ENCODE measurements around the gene PDP2. TPM values are rescaled to one million over a fixed set of nuclear protein-coding genes. Genes with fewer than 3 reads are reported as not detected.
A peak's percentile ranks its signal among the peaks of the same experiment; 100 is the strongest.

The PDP2 gene
- total RNA-seq, 1 experiment from 2014 or later = 23.1 TPM

DNA sequence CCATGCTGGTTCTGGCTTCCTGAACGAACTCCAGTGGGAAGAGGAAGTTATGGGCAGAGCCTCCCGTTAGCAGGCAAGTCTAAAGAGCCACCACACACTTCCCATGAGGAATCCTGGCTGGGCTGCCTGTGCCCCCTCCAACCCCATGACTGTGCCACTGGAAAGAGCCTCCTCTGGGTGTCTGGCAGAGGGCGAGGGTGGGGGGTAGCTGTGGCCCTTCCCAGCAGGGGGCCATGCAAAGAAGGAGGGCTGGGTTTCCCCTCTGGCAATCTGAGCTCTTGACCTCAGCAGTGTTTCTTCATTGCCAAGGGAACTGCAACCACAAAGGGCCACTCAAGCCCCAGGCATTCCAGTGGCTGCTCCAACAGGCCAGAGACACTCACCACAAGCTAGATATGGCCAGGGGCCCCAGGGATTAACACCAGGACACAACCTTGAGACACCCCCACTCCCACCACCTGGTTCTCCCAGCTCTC is 46.7 kb downstream of the PDP2 start:
- no peak overlapping the region for H3T11ph ChIP-seq (ENCODE audit: low read length)
- no peak overlapping the region for H3K56ac ChIP-seq (ENCODE audit: insufficient read length, low read depth, low read length)
- no peak overlapping the region for H2BK120ac ChIP-seq (ENCODE audit: low read depth, low read length, poor library complexity, severe bottlenecking)
- no peak overlapping the region for H3K27ac ChIP-seq (ENCODE audit: insufficient read length, low read depth, low read length)
- no peak overlapping the region for H2AFZ ChIP-seq (ENCODE audit: low read length)
- H2BK15ac ChIP-seq (ENCODE audit: low read depth, low read length) = no peak overlapping the region
- WGBS (ENCODE audit: extremely low coverage, insufficient read length, low lambda C conversion rate) = no CpG with 5 or more reads among the region's 3 CpGs
- no peak overlapping the region for H3K9ac ChIP-seq (ENCODE audit: extremely low read depth, insufficient read length, low read length)
- H2AK5ac ChIP-seq (ENCODE audit: insufficient read length, low read length) = no peak overlapping the region
- no peak overlapping the region for H3K23ac ChIP-seq (ENCODE audit: insufficient read length, low read depth, low read length)
- peak; percentile 54 for DNase-seq
- TF ChIP-seq, protein P1, sequence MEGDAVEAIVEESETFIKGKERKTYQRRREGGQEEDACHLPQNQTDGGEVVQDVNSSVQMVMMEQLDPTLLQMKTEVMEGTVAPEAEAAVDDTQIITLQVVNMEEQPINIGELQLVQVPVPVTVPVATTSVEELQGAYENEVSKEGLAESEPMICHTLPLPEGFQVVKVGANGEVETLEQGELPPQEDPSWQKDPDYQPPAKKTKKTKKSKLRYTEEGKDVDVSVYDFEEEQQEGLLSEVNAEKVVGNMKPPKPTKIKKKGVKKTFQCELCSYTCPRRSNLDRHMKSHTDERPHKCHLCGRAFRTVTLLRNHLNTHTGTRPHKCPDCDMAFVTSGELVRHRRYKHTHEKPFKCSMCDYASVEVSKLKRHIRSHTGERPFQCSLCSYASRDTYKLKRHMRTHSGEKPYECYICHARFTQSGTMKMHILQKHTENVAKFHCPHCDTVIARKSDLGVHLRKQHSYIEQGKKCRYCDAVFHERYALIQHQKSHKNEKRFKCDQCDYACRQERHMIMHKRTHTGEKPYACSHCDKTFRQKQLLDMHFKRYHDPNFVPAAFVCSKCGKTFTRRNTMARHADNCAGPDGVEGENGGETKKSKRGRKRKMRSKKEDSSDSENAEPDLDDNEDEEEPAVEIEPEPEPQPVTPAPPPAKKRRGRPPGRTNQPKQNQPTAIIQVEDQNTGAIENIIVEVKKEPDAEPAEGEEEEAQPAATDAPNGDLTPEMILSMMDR (conservative IDR thresholded peaks at IDR 0.05) = no peak
- H3K4me1 ChIP-seq (ENCODE audit: insufficient read depth, low read length) = no peaks in the 10 kb centered on the region
- H3K18ac ChIP-seq (ENCODE audit: insufficient read length, low read depth, low read length) = peak overlapping the region; percentile 32
- no peak overlapping the region for H2BK12ac ChIP-seq (ENCODE audit: insufficient read length, low read depth, low read length)
- no peaks in the 10 kb centered on the region; a peak in 1 of 5 replicates for H3K9me3 Mint-ChIP-seq
- H3K27me3 Mint-ChIP-seq (ENCODE audit: low read depth) = peaks cover 59% of the 10 kb centered on the region
- H4K5ac ChIP-seq (ENCODE audit: insufficient read length, low read depth, low read length) = no peak overlapping the region
- H3K4me1 Mint-ChIP-seq = peaks cover 13 to 15% of the 10 kb centered on the region in 2 experiments
- H3K36me3 Mint-ChIP-seq (ENCODE audit: insufficient read depth in 1 of 3, low read depth in 3 of 3) = peaks cover 0 to 4% (median 0%) of the 10 kb centered on the region in 3 experiments; a peak in 2 of 7 replicates
- H4K8ac ChIP-seq (replicated peaks; ENCODE audit: insufficient read length, low read depth, low read length) = no peak overlapping the region
- no peak overlapping the region; the same call in 1 of the 2 replicates for H3K4ac ChIP-seq (ENCODE audit: low read depth, low read length)
- no peak overlapping the region for H4K91ac ChIP-seq (ENCODE audit: insufficient read length, low read depth, low read length)
- H3K79me2 ChIP-seq (ENCODE audit: insufficient read depth, low read length) = no peaks in the 10 kb centered on the region
- no peak overlapping the region for H2BK5ac ChIP-seq (ENCODE audit: insufficient read length, low read length)
- H3K4me2 ChIP-seq (ENCODE audit: insufficient read depth, insufficient read length, low read length) = no peak overlapping the region
- H3K14ac ChIP-seq (ENCODE audit: insufficient read depth, low read length) = peak overlapping the region; percentile 76; the same call in 1 of the 2 replicates
- peaks cover 15% of the 10 kb centered on the region; the same call in 1 of the 2 replicates for H3K27me3 ChIP-seq (ENCODE audit: insufficient read depth, low read length)
- no peaks in the 10 kb centered on the region for H4K20me1 ChIP-seq (ENCODE audit: control insufficient read depth, insufficient read depth, insufficient read length)
- no peak overlapping the region for H2BK20ac ChIP-seq (ENCODE audit: low read depth, low read length, poor library complexity, severe bottlenecking)
- no peak overlapping the region for H3K4me3 Mint-ChIP-seq
- H3K27ac Mint-ChIP-seq = no peak overlapping the region
- no peaks in the 10 kb centered on the region for H3K9me3 ChIP-seq (ENCODE audit: control insufficient read depth, low read depth, low read length)
- no peaks in the 10 kb centered on the region for H3K79me1 ChIP-seq (ENCODE audit: insufficient read depth, low read depth, low read length, poor library complexity, severe bottlenecking)
- H3K23me2 ChIP-seq (ENCODE audit: insufficient read length, low read depth, low read length, poor library complexity, severe bottlenecking) = peaks cover 5% of the 10 kb centered on the region
